ENCODE data around the gene PRR16. TPM values are rescaled to one million over a fixed set of nuclear protein-coding genes. Genes with fewer than 3 reads are reported as not detected.

Gene PRR16
- total and polyA plus RNA-seq, 2 of the 13 experiments (the other 11 are each of a cell fraction or from before 2014, with no cell fraction given): not detected

- no peaks in the 10 kb centered on the region for H4K20me1 ChIP-seq (ENCODE audit: insufficient read depth, low read length)
- no peak overlapping the region for H2AFZ ChIP-seq (ENCODE audit: low read length)
- H3K27ac ChIP-seq (ENCODE audit: extremely low read length, insufficient read depth, low read length): no peak overlapping the region
- WGBS (ENCODE audit: low lambda C conversion rate): 0% methylated on average over 2 of the region's 2 CpGs
- TF ChIP-seq ZNF318 (CRISPR knock-in tag; IDR thresholded peaks at IDR 0.05) (no peak), HOXA5 (CRISPR knock-in tag; IDR thresholded peaks at IDR 0.05) (no peak), BRCA1 (CRISPR knock-in tag; IDR thresholded peaks at IDR 0.05) (no peak), KDM2A (CRISPR knock-in tag; IDR thresholded peaks at IDR 0.05; ENCODE audit: borderline replicate concordance, low read depth) (no peak)
- H3K36me3 ChIP-seq (replicated peaks in 1 of 2; ENCODE audit: control insufficient read depth in 1 of 2, insufficient read depth in 2 of 2, low read length in 2 of 2): no peaks in the 10 kb centered on the region
- CTCF ChIA-PET (ENCODE audit: low intra/inter-chr PET ratio, low total read pairs): no interaction called here
- no peaks in the 10 kb centered on the region for H3K4me1 ChIP-seq (ENCODE audit: insufficient read depth, low read length)
- H3K79me2 ChIP-seq (ENCODE audit: insufficient read depth, low read length): no peaks in the 10 kb centered on the region
- POLR2A ChIA-PET: no interaction called here
- no peak for DNase-seq (ENCODE audit: low spot score)
- intact Hi-C loops (cut with micrococcal nuclease; ENCODE audit: unreplicated experiment) (no loop called here), in situ Hi-C loops (cut with HindIII; ENCODE audit: extremely low pct_ligation_motif_present, low pct_unique_long_range_greater_than_20kb) (no loop called here)
- H3K4me3 ChIP-seq (replicated peaks in 1 of 3; ENCODE audit: insufficient read depth in 1 of 3, low read depth in 2 of 3, low read length in 3 of 3): no peak overlapping the region
- H3K9me3 ChIP-seq (ENCODE audit: low read length): no peaks in the 10 kb centered on the region
- H3K9ac ChIP-seq (ENCODE audit: insufficient read depth, low read depth, low read length): no peak overlapping the region
- no peak overlapping the region for H3K4me2 ChIP-seq (ENCODE audit: low read depth, low read length)
- no peak for FAIRE-seq
- H3K27me3 ChIP-seq (ENCODE audit: control insufficient read depth in 1 of 2, insufficient read depth in 2 of 2, low read length in 2 of 2): no peaks in the 10 kb centered on the region
- no TSS peak for BruUV-seq (replicated peaks)
- no peak for ATAC-seq
Observed at GRCh38 chr5:120631611-120632010, 167.5 kb downstream of the PRR16 start.
